ENCODE measurements around the gene SLC4A1AP.

DNA sequence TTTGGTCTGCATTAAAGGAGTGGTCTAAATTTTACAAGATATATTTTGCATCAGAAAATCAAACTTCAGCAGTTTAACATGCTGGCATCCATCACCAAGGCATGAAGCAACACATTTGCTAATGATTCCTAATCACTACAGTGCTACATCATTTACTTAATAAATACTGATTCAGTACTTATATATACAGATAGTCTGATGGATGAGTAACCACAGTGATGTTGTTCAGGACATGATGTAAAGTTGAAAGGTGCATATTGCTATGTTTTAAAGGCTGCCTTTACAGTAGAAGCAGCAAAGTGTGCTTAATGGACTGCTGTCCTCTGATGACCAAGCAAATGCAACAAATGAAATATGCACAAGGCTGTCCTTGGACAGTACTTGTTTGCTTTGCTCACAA is 11.3 kb upstream of the SLC4A1AP start:
- no peak for TF ChIP-seq CHD1 (IDR thresholded peaks at IDR 0.05; ENCODE audit: low read length)
- no peak for TF ChIP-seq CHD2 (IDR thresholded peaks at IDR 0.05; ENCODE audit: low read depth, low read length)
- TF ChIP-seq, protein P1, sequence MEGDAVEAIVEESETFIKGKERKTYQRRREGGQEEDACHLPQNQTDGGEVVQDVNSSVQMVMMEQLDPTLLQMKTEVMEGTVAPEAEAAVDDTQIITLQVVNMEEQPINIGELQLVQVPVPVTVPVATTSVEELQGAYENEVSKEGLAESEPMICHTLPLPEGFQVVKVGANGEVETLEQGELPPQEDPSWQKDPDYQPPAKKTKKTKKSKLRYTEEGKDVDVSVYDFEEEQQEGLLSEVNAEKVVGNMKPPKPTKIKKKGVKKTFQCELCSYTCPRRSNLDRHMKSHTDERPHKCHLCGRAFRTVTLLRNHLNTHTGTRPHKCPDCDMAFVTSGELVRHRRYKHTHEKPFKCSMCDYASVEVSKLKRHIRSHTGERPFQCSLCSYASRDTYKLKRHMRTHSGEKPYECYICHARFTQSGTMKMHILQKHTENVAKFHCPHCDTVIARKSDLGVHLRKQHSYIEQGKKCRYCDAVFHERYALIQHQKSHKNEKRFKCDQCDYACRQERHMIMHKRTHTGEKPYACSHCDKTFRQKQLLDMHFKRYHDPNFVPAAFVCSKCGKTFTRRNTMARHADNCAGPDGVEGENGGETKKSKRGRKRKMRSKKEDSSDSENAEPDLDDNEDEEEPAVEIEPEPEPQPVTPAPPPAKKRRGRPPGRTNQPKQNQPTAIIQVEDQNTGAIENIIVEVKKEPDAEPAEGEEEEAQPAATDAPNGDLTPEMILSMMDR (IDR thresholded peaks at IDR 0.05 in 2 of 3, conservative IDR thresholded peaks at IDR 0.05 in 1 of 3; ENCODE audit: insufficient read depth in 2 of 3, low read depth in 1 of 3, low read length in 3 of 3), result no peak
- TF ChIP-seq POLR2AphosphoS5 (IDR thresholded peaks at IDR 0.05; ENCODE audit: control insufficient read depth, insufficient read depth, low read depth, low read length), result no peak
- no peak for TF ChIP-seq YY1 (IDR thresholded peaks at IDR 0.05; ENCODE audit: borderline replicate concordance in 1 of 3, control insufficient read depth in 1 of 3, extremely low read depth in 1 of 3, insufficient read depth in 3 of 3, insufficient read length in 1 of 3, insufficient replicate concordance in 2 of 3, low read depth in 1 of 3, low read length in 2 of 3)
- TF ChIP-seq MED1 (CRISPR knock-in tag; IDR thresholded peaks at IDR 0.05; ENCODE audit: borderline replicate concordance), result no peak
- no peak for TF ChIP-seq NFE2L1 (tag; IDR thresholded peaks at IDR 0.05; ENCODE audit: borderline replicate concordance, low read depth)
- no peak for TF ChIP-seq EZH2 (IDR thresholded peaks at IDR 0.05; ENCODE audit: borderline replicate concordance, low read depth, low read length)
- TF ChIP-seq, protein P2, sequence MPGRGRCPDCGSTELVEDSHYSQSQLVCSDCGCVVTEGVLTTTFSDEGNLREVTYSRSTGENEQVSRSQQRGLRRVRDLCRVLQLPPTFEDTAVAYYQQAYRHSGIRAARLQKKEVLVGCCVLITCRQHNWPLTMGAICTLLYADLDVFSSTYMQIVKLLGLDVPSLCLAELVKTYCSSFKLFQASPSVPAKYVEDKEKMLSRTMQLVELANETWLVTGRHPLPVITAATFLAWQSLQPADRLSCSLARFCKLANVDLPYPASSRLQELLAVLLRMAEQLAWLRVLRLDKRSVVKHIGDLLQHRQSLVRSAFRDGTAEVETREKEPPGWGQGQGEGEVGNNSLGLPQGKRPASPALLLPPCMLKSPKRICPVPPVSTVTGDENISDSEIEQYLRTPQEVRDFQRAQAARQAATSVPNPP (IDR thresholded peaks at IDR 0.05; ENCODE audit: borderline replicate concordance, insufficient read depth, insufficient read length), result no peak
- TF ChIP-seq, protein P3, sequence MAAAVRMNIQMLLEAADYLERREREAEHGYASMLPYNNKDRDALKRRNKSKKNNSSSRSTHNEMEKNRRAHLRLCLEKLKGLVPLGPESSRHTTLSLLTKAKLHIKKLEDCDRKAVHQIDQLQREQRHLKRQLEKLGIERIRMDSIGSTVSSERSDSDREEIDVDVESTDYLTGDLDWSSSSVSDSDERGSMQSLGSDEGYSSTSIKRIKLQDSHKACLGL (CRISPR knock-in tag; IDR thresholded peaks at IDR 0.05; ENCODE audit: borderline replicate concordance, poor library complexity, severe bottlenecking), result no peak
- TF ChIP-seq, protein P4, sequence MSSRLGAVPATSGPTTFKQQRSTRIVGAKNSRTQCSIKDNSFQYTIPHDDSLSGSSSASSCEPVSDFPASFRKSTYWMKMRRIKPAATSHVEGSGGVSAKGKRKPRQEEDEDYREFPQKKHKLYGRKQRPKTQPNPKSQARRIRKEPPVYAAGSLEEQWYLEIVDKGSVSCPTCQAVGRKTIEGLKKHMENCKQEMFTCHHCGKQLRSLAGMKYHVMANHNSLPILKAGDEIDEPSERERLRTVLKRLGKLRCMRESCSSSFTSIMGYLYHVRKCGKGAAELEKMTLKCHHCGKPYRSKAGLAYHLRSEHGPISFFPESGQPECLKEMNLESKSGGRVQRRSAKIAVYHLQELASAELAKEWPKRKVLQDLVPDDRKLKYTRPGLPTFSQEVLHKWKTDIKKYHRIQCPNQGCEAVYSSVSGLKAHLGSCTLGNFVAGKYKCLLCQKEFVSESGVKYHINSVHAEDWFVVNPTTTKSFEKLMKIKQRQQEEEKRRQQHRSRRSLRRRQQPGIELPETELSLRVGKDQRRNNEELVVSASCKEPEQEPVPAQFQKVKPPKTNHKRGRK (tag; IDR thresholded peaks at IDR 0.05), result no peak
